ENCODE data around the gene WDFY2.

- TF ChIP-seq, protein P1, sequence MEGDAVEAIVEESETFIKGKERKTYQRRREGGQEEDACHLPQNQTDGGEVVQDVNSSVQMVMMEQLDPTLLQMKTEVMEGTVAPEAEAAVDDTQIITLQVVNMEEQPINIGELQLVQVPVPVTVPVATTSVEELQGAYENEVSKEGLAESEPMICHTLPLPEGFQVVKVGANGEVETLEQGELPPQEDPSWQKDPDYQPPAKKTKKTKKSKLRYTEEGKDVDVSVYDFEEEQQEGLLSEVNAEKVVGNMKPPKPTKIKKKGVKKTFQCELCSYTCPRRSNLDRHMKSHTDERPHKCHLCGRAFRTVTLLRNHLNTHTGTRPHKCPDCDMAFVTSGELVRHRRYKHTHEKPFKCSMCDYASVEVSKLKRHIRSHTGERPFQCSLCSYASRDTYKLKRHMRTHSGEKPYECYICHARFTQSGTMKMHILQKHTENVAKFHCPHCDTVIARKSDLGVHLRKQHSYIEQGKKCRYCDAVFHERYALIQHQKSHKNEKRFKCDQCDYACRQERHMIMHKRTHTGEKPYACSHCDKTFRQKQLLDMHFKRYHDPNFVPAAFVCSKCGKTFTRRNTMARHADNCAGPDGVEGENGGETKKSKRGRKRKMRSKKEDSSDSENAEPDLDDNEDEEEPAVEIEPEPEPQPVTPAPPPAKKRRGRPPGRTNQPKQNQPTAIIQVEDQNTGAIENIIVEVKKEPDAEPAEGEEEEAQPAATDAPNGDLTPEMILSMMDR (IDR thresholded peaks at IDR 0.05) = peak in 1 of 12 donors; percentile 11
- TF ChIP-seq POLR2A (IDR thresholded peaks at IDR 0.05) = no peak
Measured at GRCh38 chr13:51771418-51772104, 187.3 kb downstream of the WDFY2 start.
